Keratinocyte (primary cell): ENCODE results near the gene STX12. TPM values are rescaled to one million over a fixed set of nuclear protein-coding genes. Genes with fewer than 3 reads are reported as not detected.

Source experiments
- DNase-seq: peaks from one replicate; pipeline ENCODE4 v3.0.0-alpha.2; 2011; ENCODE audit warnings: low read depth, missing footprints, low spot score
- FAIRE-seq: peaks from 2 replicates; lab custom pipeline; 2011; peaks lifted over from hg19 to GRCh38; lab: Jason Lieb, UNC
- H2AFZ ChIP-seq: 2 replicates; pipeline ENCODE4 v1.6.0; 2012; ENCODE audit warnings: low read length, control low read depth, inconsistent platforms; ENCODE audit not compliant: control insufficient read depth
- H3K27ac ChIP-seq: 2 replicates; pipeline ENCODE4 v1.5.1; 2011; ENCODE audit warnings: low read length; ENCODE audit not compliant: control insufficient read depth, insufficient read depth
- H3K27me3 ChIP-seq: 3 replicates; pipeline ENCODE4 v1.6.0; 2011; ENCODE audit warnings: low read length; ENCODE audit not compliant: control insufficient read depth, insufficient read depth; ENCODE audit errors: extremely low read depth
- H3K36me3 ChIP-seq, 2 experiments: 2 replicates in 1 of 2; 3 replicates in 1 of 2; pipeline ENCODE4 v1.5.1; 2011; ENCODE audit warnings: low read length in 2 of 2, mild to moderate bottlenecking in 1 of 2; ENCODE audit not compliant: control insufficient read depth in 2 of 2, insufficient read depth in 2 of 2; ENCODE audit errors: extremely low read depth in 1 of 2
- H3K4me1 ChIP-seq: 3 replicates; pipeline ENCODE4 v1.5.1; 2011; ENCODE audit warnings: low read length; ENCODE audit not compliant: control insufficient read depth, insufficient read depth; ENCODE audit errors: extremely low read depth
- H3K4me2 ChIP-seq: 3 replicates; pipeline ENCODE4 v1.6.0; 2011; ENCODE audit warnings: low read depth, low read length; ENCODE audit not compliant: control insufficient read depth, insufficient read depth; ENCODE audit errors: extremely low read depth
- H3K4me3 ChIP-seq, 3 experiments: fragments of 200-600 bp in 1 of 3; sonication (generic) in 1 of 3; 2 replicates in 2 of 3; 3 replicates in 1 of 3; pipeline ENCODE4 v1.5.1; 2011 to 2016; ENCODE audit warnings: low read length in 3 of 3, mild to moderate bottlenecking in 3 of 3, control low read depth in 2 of 3, inconsistent platforms in 1 of 3, low read depth in 1 of 3, mixed read lengths in 1 of 3, mixed run types in 1 of 3, moderate library complexity in 1 of 3; ENCODE audit not compliant: control insufficient read depth in 2 of 3, insufficient read depth in 2 of 3; ENCODE audit errors: extremely low read depth in 1 of 3
- H3K79me2 ChIP-seq: 2 replicates; pipeline ENCODE4 v1.6.0; 2012; ENCODE audit warnings: low read length; ENCODE audit not compliant: control insufficient read depth, insufficient read depth
- H3K9ac ChIP-seq: 3 replicates; pipeline ENCODE4 v1.6.0; 2011; ENCODE audit warnings: low read length; ENCODE audit not compliant: control insufficient read depth, insufficient read depth; ENCODE audit errors: extremely low read depth
- H3K9me1 ChIP-seq: 3 replicates; pipeline ENCODE4 v1.6.0; 2011; ENCODE audit warnings: low read length; ENCODE audit not compliant: control insufficient read depth, insufficient read depth; ENCODE audit errors: extremely low read depth
- H3K9me3 ChIP-seq: 2 replicates; pipeline ENCODE4 v1.5.1; 2012; ENCODE audit warnings: low read depth, low read length; ENCODE audit not compliant: control insufficient read depth
- H4K20me1 ChIP-seq: 3 replicates; pipeline ENCODE4 v1.6.0; 2011; ENCODE audit warnings: low read length; ENCODE audit not compliant: control insufficient read depth, insufficient read depth; ENCODE audit errors: extremely low read depth
- EZH2 ChIP-seq: IDR thresholded peaks from one replicate; pipeline ENCODE4 v1.6.1; 2012; ENCODE audit warnings: inconsistent platforms, mild to moderate bottlenecking, low read length, moderate library complexity
- dilution Hi-C: fragments of 300-500 bp; cut with MboI; formaldehyde crosslinking; loops from one replicate; pipeline ENCODE4 v1.7.0; 2020; ENCODE audit warnings: low sequenced_read_pairs; ENCODE audit not compliant: extremely low pct_ligation_motif_present
- polyA plus RNA-seq, 5 experiments: library from polyadenylated mRNA; depleted of rRNA in 3 of 5; stranded (reverse) in 3 of 5; stranded (forward) in 1 of 5; unstranded in 1 of 5; fragments of >200 nt; gene quantifications; 1 replicate in 1 of 5; 2 replicates in 3 of 5; 3 replicates in 1 of 5; pipeline versions ENCODE4 v1.2.1 to v1.2.3, GENCODE V29; 2011 to 2012; ENCODE audit warnings: missing spikeins in 2 of 5, low read depth in 1 of 5, low replicate concordance in 1 of 5
- TF ChIP-seq, protein P1 (sequence below), 3 experiments: IDR thresholded peaks in 1 of 3; conservative IDR thresholded peaks in 1 of 3; optimal IDR thresholded peaks in 1 of 3; 2 replicates in 2 of 3; 3 replicates in 1 of 3; pipeline versions ENCODE3 to v1.5.1; 2011; ENCODE audit warnings: low read length in 3 of 3, mild to moderate bottlenecking in 3 of 3, moderate library complexity in 2 of 3, control low read depth in 1 of 3, inconsistent platforms in 1 of 3; ENCODE audit not compliant: insufficient read depth in 2 of 3; ENCODE audit errors: extremely low read depth in 1 of 3

STX12 gene
- polyA plus RNA-seq, 1 donor (not counting 4 experiments of a cell fraction or from before 2014, with no cell fraction given), result 29.9 TPM

DNA sequence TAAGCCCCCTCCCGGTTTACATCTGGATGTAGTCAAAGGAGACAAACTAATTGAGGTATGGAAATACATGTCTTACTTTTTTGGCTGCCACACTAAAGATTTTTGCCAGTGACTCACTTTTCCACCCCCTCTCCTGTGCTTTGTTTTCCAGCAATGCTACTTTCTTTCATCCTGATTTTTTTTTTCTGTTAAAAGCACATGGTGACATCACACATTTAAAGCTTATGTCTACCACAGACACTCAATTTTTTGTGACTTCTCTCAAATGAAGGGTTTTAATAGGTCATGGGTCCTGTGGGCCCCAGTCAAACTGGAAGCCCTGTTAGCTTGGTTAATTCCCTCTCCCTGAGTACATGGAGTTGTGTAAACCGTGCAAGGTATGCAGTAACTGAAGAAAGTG lies 59.7 kb downstream of the STX12 start:
- peak overlapping the region in 1 of 3 experiments; percentile 94 for H3K4me3 ChIP-seq
- H3K9ac ChIP-seq, result no peak overlapping the region
- DNase-seq, result no peak
- H3K36me3 ChIP-seq, result peaks cover 5 to 12% of the 10 kb centered on the region in 2 experiments
- peak overlapping the region; percentile 11 for H3K27ac ChIP-seq
- no peak overlapping the region for H2AFZ ChIP-seq
- no peaks in the 10 kb centered on the region for H3K9me3 ChIP-seq
- FAIRE-seq, result peak; percentile 61
- peak overlapping the region; percentile 89 for H3K4me2 ChIP-seq
- peaks cover 60% of the 10 kb centered on the region for H3K79me2 ChIP-seq
- TF ChIP-seq, protein P1, sequence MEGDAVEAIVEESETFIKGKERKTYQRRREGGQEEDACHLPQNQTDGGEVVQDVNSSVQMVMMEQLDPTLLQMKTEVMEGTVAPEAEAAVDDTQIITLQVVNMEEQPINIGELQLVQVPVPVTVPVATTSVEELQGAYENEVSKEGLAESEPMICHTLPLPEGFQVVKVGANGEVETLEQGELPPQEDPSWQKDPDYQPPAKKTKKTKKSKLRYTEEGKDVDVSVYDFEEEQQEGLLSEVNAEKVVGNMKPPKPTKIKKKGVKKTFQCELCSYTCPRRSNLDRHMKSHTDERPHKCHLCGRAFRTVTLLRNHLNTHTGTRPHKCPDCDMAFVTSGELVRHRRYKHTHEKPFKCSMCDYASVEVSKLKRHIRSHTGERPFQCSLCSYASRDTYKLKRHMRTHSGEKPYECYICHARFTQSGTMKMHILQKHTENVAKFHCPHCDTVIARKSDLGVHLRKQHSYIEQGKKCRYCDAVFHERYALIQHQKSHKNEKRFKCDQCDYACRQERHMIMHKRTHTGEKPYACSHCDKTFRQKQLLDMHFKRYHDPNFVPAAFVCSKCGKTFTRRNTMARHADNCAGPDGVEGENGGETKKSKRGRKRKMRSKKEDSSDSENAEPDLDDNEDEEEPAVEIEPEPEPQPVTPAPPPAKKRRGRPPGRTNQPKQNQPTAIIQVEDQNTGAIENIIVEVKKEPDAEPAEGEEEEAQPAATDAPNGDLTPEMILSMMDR (optimal IDR thresholded peaks at IDR 0.05 in 1 of 3, IDR thresholded peaks at IDR 0.05 in 1 of 3, conservative IDR thresholded peaks at IDR 0.05 in 1 of 3; ENCODE audit: extremely low read depth in 1 of 3, insufficient read depth in 2 of 3, low read length in 3 of 3), result no peak
- TF ChIP-seq EZH2, result no peak
- no peaks in the 10 kb centered on the region for H3K27me3 ChIP-seq
- dilution Hi-C loops, result no loop called here
- H4K20me1 ChIP-seq, result no peaks in the 10 kb centered on the region
- no peaks in the 10 kb centered on the region for H3K9me1 ChIP-seq
- H3K4me1 ChIP-seq, result peaks cover 14% of the 10 kb centered on the region

DNA sequence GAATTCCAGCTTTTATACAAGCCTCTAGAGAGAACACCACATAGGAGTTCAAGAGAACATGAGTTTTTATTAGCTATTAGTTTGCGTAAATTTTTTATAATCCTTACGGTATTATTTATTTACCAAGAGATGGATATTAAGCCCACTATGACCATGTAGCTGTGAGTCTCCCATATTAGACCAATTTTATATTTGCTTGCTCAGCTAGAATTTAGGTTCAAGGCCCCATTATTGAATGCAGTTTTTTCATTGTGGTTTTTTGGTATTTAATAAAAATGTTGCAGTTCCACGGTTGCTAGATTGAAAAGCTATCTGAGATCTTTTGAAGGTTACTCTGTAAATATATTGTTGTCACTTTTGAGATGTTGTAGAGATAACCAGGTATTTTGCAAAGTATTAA lies 60.5 kb downstream of the STX12 start:
- H3K4me1 ChIP-seq, result peaks cover 14% of the 10 kb centered on the region
- H4K20me1 ChIP-seq, result no peaks in the 10 kb centered on the region
- peaks cover 64% of the 10 kb centered on the region for H3K79me2 ChIP-seq
- H3K4me3 ChIP-seq, result no peak overlapping the region
- no peak overlapping the region for H2AFZ ChIP-seq
- DNase-seq (no peak), FAIRE-seq (no peak)
- dilution Hi-C loops, result no loop called here
- no peaks in the 10 kb centered on the region for H3K9me3 ChIP-seq
- no peaks in the 10 kb centered on the region for H3K27me3 ChIP-seq
- H3K9ac ChIP-seq, result no peak overlapping the region
- peaks cover 5 to 12% of the 10 kb centered on the region in 2 experiments for H3K36me3 ChIP-seq
- H3K27ac ChIP-seq, result no peak overlapping the region
- no peak overlapping the region for H3K4me2 ChIP-seq
- no peak for TF ChIP-seq EZH2
- TF ChIP-seq, protein P1 (optimal IDR thresholded peaks at IDR 0.05 in 1 of 3, IDR thresholded peaks at IDR 0.05 in 1 of 3, conservative IDR thresholded peaks at IDR 0.05 in 1 of 3; ENCODE audit: extremely low read depth in 1 of 3, insufficient read depth in 2 of 3, low read length in 3 of 3), result no peak
- H3K9me1 ChIP-seq, result no peaks in the 10 kb centered on the region
